ENCODE measurements around the gene GPR37L1.

Gene GPR37L1

DNA sequence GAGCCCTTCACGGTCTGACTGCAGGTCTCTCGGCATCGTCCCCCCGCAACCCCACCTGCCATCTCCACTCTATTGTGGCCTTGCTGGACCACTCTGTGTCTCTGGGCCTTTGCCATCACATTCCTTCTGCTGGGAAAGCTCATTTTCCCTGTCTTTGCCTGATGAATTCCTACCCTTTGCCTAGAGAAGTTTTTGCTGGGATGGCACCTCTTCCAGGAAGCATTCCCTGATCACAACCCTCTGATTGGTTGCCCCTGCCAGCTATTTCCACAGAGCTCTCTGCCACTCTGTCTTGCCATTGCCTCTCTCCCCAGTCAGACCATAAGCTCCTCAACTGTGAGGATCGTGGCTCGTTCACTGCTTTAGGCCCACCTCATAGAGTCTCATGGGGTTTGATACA, 28.9 kb upstream of the GPR37L1 start:
- H3K9me2 ChIP-seq (replicated peaks; ENCODE audit: control insufficient read depth, low read length): no peaks in the 10 kb centered on the region
- H3K79me2 ChIP-seq (ENCODE audit: control insufficient read depth, low read length): no peaks in the 10 kb centered on the region
- TF ChIP-seq, protein P1, sequence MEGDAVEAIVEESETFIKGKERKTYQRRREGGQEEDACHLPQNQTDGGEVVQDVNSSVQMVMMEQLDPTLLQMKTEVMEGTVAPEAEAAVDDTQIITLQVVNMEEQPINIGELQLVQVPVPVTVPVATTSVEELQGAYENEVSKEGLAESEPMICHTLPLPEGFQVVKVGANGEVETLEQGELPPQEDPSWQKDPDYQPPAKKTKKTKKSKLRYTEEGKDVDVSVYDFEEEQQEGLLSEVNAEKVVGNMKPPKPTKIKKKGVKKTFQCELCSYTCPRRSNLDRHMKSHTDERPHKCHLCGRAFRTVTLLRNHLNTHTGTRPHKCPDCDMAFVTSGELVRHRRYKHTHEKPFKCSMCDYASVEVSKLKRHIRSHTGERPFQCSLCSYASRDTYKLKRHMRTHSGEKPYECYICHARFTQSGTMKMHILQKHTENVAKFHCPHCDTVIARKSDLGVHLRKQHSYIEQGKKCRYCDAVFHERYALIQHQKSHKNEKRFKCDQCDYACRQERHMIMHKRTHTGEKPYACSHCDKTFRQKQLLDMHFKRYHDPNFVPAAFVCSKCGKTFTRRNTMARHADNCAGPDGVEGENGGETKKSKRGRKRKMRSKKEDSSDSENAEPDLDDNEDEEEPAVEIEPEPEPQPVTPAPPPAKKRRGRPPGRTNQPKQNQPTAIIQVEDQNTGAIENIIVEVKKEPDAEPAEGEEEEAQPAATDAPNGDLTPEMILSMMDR (IDR thresholded peaks at IDR 0.05; ENCODE audit: low read depth, low read length, poor library complexity, severe bottlenecking): no peak
- no peak for TF ChIP-seq EZH2phosphoT487 (IDR thresholded peaks at IDR 0.05; ENCODE audit: borderline replicate concordance, low read length)
- no peaks in the 10 kb centered on the region for H4K20me1 ChIP-seq (ENCODE audit: control insufficient read depth, insufficient read depth, low read depth, low read length)
- no peak overlapping the region for H3K27ac ChIP-seq (ENCODE audit: low read depth, low read length)
- H3K4me3 ChIP-seq (ENCODE audit: low read length): no peak overlapping the region
- H3K4me1 ChIP-seq (ENCODE audit: control insufficient read depth, low read length): no peaks in the 10 kb centered on the region
- H3K27me3 ChIP-seq (ENCODE audit: control insufficient read depth, low read length): no peaks in the 10 kb centered on the region
- H3K36me3 ChIP-seq (ENCODE audit: control insufficient read depth, low read length): no peaks in the 10 kb centered on the region
- no peaks in the 10 kb centered on the region for H3K9me3 ChIP-seq (ENCODE audit: control insufficient read depth, insufficient read depth, low read length)
- no peak overlapping the region for H3K4me2 ChIP-seq (ENCODE audit: low read length)
- no peaks in the 10 kb centered on the region for H3F3A ChIP-seq (ENCODE audit: control insufficient read depth, insufficient read depth)

GRCh38 chr1:202101184-202101583, 21.5 kb upstream of the GPR37L1 start:
- TF ChIP-seq, protein P1 (IDR thresholded peaks at IDR 0.05; ENCODE audit: low read depth, low read length, poor library complexity, severe bottlenecking): no peak
- no peak for TF ChIP-seq EZH2phosphoT487 (IDR thresholded peaks at IDR 0.05; ENCODE audit: borderline replicate concordance, low read length)
- H3K4me2 ChIP-seq (ENCODE audit: low read length): no peak overlapping the region
- no peaks in the 10 kb centered on the region for H3K9me2 ChIP-seq (replicated peaks; ENCODE audit: control insufficient read depth, low read length)
- H3K36me3 ChIP-seq (ENCODE audit: control insufficient read depth, low read length): no peaks in the 10 kb centered on the region
- H3K79me2 ChIP-seq (ENCODE audit: control insufficient read depth, low read length): no peaks in the 10 kb centered on the region
- no peak overlapping the region for H3K27ac ChIP-seq (ENCODE audit: low read depth, low read length)
- no peaks in the 10 kb centered on the region for H3K4me1 ChIP-seq (ENCODE audit: control insufficient read depth, low read length)
- no peaks in the 10 kb centered on the region for H3F3A ChIP-seq (ENCODE audit: control insufficient read depth, insufficient read depth)
- no peak overlapping the region for H3K4me3 ChIP-seq (ENCODE audit: low read length)
- no peaks in the 10 kb centered on the region for H4K20me1 ChIP-seq (ENCODE audit: control insufficient read depth, insufficient read depth, low read depth, low read length)
- no peaks in the 10 kb centered on the region for H3K27me3 ChIP-seq (ENCODE audit: control insufficient read depth, low read length)
- no peaks in the 10 kb centered on the region for H3K9me3 ChIP-seq (ENCODE audit: control insufficient read depth, insufficient read depth, low read length)

GRCh38 chr1:202104073-202104472, 18.6 kb upstream of the GPR37L1 start:
- H3K9me2 ChIP-seq (replicated peaks; ENCODE audit: control insufficient read depth, low read length): no peaks in the 10 kb centered on the region
- H3K4me1 ChIP-seq (ENCODE audit: control insufficient read depth, low read length): no peaks in the 10 kb centered on the region
- no peaks in the 10 kb centered on the region for H3K9me3 ChIP-seq (ENCODE audit: control insufficient read depth, insufficient read depth, low read length)
- no peak overlapping the region for H3K4me3 ChIP-seq (ENCODE audit: low read length)
- H4K20me1 ChIP-seq (ENCODE audit: control insufficient read depth, insufficient read depth, low read depth, low read length): no peaks in the 10 kb centered on the region
- no peaks in the 10 kb centered on the region for H3K27me3 ChIP-seq (ENCODE audit: control insufficient read depth, low read length)
- H3F3A ChIP-seq (ENCODE audit: control insufficient read depth, insufficient read depth): no peaks in the 10 kb centered on the region
- no peaks in the 10 kb centered on the region for H3K36me3 ChIP-seq (ENCODE audit: control insufficient read depth, low read length)
- H3K27ac ChIP-seq (ENCODE audit: low read depth, low read length): no peak overlapping the region
- TF ChIP-seq, protein P1 (IDR thresholded peaks at IDR 0.05; ENCODE audit: low read depth, low read length, poor library complexity, severe bottlenecking): no peak
- TF ChIP-seq EZH2phosphoT487 (IDR thresholded peaks at IDR 0.05; ENCODE audit: borderline replicate concordance, low read length): no peak
- H3K4me2 ChIP-seq (ENCODE audit: low read length): no peak overlapping the region
- no peaks in the 10 kb centered on the region for H3K79me2 ChIP-seq (ENCODE audit: control insufficient read depth, low read length)

All from DOHH2 (cell line).